ENCODE results near the gene ZFYVE26.
"Not testable (repeated sequence)": the region's sequence is repeated elsewhere in the genome, so short reads cannot be mapped to it uniquely, and the experiment has no call there.

ZFYVE26 gene

DNA sequence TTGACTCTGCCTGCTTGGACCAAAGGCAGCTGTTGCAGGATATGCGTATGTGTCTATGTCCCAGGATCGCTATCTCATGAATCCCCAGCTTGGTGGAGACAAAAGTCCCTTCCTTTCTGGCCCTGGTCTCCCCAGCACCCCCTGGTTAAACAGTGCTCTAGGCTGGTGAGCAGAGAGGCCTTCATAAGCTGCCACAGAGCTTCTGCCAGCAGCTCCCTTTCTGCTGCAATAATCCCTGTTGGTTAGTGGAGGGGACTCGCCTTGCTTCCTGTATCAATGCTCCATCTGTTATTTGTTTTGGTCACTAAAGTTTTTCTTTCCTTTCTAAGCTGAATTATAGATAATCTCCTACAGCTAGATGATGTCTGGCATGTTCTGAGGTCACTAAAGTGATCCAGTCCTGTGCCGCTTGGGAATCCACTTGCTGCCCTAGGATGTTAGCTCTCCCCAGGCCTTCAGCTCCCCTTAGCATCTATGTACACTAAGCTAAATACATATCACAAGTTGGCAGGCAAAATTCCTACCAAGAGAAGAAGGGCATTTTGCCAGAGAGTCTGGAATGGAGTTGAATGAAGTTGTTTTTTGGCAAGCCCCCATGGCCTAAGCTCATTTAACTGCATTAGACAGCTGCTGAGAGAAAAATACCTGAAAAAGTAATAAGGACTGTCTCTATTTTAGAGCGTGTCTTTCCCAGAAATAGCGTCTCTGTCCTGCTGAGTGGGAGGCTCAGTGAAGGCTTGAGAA, 66.9 kb downstream of the ZFYVE26 start:
- no peak for DNase-seq

DNA sequence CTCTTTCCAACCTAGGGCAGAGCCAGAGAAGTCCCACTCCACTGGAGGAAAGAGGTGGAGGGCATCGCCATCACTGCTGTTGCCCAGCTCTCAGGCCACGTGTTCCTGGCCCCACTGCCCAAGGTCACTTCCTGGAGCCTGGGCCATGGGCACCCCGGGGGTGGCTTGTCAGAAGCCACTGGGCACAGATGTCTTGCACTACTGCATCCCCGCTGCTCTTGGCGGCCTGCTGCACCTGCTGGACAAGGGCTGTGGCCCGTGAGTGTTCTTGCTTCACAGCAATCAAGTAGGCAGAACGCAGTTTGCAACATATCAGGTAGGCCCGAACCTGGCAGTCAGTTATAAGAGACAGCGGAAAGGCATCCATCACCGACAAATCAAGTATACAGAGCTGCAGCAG, 68.1 kb downstream of the ZFYVE26 start:
- no peak for DNase-seq

DNA sequence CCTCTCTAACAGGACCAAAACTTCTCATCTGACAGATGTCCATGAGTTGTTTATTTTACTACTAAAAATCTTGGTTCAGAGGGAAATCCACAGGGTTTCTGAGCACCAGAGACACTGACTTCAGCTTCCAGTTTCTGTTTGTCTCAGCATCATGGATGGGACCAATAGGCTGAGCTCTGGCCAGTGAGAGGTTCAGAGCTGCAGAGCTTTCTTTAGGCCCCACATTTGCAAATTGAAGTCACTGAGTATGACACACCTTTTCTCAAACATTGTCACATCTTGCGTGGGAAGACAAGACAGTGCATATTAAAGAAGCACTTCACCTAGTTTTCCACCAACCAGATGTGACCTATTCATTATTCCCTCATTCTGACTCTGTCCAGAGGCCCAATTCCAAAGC, 69.5 kb downstream of the ZFYVE26 start:
- DNase-seq: no peak

DNA sequence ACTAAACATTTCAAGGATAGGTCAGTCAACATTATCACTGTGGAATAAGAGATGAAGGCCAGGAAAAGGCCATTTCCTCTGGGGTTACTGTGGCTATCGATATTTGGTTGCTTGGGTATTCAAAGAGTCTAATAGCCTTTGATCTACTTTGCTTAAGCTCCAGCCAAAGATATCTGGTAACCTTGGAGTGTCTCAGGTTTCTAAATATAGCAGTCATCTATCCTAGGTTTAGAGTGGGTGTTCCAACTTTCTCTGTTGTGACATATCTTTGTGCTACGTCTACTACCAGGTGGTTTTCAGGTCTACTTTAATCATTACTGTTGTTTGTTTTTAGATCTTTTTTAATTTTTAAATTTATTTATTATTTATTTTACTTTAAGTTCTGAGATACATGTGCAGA, 72.3 kb downstream of the ZFYVE26 start:
- no peak for DNase-seq

DNA sequence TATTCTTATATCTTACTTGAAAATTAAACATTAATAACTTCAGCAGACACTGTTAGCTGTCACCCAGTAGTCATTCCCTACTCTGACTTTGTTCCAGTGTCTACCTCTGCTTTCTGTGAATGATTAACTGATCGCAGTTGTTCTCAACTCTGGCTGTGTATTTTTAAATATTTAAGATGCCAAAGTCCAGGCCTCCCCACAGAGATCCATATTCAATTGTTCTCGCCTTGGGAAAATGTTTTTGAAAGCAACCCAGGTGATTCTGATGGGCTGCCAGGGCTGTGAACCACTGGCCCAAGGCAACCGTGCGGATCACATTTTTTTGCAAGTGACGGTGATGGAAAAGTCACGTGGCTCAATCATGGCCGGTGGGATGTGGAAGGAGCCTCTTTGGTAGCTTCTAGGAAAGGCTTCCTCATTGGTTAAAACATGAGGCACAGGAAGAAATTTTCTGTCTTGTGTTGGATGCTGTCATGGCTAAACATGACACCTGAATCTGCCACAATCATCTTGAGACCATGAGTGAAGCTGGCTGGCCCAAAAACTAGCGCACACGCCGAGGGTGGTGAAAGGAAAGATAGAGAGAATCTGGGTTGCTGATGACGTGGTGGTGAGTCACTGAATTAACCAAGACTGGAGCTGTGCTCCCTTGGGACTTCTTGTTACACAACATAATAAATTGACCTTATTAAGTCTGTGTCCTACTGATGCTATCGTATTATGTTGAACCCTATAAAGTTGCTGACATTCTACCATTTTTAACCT, 77.5 kb downstream of the ZFYVE26 start:
- DNase-seq: peak; percentile 27 to 52 (median 30)

DNA sequence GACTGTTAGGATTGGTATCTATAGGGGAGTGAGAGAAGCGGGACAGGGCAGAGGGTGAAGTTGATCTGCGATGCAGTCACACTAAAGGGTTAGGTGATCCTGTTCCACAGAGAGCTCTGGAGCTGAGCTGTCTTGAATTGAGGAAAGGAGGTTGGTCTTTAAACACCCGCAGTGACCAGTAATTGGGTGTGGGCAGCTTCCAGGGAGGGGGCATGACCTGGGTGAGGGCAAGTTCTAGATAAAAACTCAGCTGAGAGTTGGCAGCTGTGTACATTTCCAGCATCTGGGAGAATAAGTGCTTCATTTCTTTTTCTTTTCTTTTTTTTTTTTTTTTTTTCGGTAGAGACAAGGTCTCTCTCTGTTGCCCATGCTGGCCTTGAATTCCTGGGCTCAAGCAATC, 79.6 kb downstream of the ZFYVE26 start:
- DNase-seq: no peak

DNA sequence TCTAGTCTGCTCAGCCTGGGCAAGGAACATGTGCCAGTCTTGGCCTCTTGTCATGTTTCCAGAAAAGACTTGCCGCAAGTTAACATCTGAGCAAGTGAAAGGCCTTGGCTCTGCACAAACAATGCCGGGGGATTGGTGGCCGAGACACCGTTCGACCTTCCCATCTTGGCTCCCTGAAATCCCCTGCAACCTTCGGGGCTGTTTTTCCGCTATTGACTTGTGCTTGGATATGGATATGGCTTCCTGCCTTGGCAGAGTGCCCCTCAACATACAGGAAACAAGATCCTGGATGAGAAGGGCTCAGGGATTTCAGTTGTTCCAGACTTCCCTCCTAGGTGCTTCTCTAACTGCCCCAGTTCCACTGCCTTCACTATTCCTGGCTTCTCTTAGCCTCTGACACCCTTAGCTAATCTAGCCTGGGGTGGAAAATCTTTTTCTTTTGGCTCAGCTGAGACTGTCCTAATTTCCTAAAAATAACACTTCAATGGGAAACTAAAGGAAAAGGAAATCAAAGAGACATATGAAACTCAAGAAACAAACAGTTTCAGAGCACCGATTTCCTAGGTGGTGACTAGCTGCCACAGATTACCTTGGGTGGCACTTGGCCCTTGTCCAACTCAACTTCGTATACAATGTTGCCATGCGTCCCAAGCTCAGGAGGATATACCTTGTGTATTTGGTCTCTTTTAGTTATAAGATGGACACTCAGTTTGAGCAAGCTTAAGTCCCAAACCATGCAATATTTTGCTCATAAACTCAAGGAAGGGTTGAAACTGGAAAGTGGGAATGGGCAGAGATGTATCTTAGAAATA, 80.8 kb downstream of the ZFYVE26 start:
- no peak for DNase-seq

DNA sequence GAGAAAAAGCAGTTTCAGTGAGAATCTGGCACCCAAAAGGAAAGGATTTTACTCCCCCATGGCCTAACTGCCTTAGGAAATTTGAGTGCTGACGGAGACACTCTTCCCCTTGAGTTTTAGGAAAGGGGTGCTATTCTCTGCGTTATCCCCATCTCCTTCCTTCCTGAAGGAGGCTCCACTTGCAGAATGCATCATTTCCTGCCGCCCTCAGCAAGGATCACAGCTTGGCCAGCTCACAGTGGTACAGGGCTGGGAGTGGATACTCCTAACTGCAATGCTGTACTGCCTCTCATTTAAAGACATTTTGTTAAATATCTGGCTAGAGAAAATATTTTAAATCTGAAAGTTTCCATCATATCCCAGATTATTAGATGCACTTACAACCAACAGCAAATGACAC, 81.7 kb downstream of the ZFYVE26 start:
- no peak for DNase-seq

DNA sequence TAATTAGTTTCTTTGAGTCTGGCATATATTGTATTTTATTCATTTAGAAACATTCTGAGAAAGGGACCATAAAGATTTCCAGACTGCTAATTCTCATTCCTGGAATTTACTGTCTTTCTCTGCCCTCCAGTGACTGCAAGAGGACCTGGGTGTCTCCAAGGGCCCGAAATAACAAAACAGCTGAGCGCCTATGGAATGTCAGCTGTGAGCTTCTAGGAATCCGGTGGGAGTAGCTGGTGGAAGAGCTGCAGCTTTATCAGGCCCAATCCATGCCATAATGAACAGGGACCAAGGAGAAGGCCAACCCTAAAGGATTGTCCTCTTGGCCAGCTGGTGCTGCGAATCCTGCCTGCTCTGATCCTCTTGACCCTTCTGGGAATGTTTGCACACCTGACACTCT, 82.8 kb downstream of the ZFYVE26 start:
- no peak for DNase-seq

DNA sequence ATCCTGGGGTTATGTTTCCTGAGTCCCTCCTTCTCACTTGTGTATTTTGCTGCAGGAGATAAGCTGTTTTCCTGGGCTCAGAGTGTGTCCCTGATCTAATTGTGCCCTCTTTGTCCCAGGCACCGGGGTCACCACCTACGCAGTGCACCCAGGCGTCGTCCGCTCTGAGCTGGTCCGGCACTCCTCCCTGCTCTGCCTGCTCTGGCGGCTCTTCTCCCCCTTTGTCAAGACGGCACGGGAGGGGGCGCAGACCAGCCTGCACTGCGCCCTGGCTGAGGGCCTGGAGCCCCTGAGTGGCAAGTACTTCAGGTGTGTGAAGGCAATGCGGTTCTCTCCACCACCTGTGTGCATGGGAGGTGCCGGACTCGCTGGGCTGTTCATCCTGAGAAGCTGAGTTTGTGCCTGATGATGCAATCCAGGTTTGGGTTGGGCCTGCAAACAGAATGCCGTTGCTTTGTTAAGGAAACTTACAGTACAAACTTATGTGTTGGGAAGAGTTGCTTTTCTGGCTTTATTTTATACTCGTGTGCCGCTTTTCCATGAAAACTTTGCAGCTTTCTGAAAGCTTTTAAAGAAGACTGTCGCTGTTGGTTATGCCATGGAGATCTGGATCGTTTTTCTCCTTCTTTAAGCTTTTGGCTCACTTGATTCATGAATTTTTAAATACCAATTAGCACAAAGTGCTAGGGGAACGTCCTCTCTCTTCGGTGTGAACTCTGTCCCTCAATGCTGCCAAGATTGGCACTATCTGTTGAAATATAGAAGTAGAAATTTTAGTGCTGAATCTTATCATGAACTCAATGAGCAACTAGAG, 87.1 kb downstream of the ZFYVE26 start:
- DNase-seq: no peak

DNA sequence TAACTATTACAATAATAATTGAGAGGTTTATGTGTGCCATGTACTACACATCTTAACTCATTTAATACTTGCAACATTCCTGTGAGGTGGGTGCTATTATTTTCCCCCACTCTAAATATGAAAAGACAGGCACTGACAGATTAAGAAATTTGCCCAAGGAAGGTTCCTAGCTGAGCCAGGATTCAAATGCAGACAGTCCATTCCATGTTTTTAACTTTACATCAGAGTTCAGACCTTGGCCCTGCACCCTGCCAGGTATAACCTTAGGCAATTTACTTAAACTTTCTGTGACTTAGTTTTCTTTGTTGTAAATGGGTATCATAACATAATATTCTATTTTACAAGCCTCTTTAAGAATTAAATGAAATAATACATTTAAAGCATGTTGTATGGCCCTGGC, 88.1 kb downstream of the ZFYVE26 start:
- no peak for DNase-seq

DNA sequence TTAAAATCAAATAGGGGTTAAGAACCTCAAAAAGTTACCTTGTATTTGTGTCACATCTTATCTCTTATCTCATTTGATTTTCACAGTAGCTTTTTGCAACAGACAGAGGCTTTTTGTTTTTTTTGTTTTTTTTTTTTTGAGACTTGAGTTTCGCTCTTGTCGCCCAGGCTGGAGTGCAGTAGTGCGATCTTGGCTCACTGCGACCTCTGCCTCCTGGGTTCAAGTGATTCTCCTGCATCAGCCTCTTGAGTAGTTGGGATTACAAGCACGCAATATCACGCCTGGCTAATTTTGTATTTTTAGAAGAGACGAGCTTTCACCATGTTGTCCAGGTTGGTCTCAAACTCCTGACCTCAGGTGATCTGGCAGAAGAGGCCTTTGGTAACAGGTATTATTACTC, 89.0 kb downstream of the ZFYVE26 start:
- no peak for DNase-seq

DNA sequence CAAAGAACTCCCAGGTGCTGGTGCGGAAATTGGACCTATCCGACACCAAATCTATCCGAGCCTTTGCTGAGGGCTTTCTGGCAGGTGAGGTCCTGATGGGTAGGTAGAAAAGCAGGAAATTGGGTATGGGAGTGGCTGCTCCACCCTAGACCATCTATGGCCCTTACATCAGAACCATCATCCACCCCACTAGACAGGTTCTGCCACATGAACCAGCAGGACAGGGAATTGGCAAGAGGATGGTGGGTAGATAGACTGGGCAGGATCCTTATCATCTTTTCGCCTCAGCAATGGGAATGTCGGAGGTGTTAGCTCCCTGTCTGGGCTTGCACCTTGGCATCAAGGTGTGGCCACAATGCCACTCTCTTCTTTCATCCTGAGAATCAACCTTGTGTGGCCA, 91.2 kb downstream of the ZFYVE26 start:
- no peak for DNase-seq

DNA sequence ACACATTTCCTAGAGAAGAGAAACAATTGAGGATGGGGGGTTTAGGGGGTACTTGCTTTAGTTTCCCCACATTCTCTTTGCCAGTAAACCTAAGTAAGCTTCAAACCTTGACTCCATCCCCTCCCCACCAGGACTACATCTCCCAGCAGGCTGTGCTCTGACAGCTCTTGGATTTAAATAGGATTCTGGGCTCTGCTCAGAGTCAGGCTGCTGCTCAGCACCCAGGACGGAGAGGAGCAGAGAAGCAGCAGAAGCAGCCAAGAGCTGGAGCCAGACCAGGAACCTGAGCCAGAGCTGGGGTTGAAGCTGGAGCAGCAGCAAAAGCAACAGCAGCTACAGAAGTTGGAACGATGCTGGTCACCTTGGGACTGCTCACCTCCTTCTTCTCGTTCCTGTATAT, 94.1 kb downstream of the ZFYVE26 start:
- no peak for DNase-seq

DNA sequence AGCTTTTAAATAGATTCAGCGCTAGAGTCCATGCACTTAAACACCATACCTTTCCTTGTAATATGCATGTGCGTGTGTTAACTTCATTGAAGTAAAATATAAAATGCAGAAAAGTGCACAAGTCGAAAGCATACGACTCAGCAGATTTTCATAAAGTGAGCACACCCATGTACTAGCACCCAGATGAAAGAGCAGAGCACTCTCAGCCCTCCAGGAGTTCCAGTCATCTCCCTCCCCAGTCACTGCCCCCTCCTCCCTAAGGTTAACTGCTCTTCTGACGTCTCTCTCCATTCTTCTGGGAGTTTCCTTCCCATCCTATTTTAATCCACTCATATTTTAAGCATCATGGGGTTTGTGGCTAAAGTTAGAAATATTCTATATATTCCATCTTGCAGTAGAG, 94.5 kb downstream of the ZFYVE26 start:
- no peak for DNase-seq

DNA sequence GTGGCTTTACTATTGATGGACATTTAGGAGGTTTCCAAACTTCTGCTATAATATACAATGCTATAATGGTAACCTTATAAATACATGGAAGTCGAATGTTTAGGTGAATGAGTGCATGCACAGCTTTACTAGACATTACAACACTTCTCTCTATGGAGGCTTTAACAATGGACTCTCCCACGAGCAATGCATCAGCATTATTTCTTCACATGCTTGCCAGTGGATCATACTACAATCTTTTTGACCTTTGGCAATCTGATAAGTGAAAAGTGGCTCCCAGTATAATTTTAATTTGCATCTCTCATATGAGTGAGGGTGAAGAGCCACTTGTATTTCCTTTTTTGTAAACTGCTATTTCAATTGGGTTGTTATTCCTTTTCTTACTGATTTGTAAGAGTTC, 96.5 kb downstream of the ZFYVE26 start:
- no peak for DNase-seq

DNA sequence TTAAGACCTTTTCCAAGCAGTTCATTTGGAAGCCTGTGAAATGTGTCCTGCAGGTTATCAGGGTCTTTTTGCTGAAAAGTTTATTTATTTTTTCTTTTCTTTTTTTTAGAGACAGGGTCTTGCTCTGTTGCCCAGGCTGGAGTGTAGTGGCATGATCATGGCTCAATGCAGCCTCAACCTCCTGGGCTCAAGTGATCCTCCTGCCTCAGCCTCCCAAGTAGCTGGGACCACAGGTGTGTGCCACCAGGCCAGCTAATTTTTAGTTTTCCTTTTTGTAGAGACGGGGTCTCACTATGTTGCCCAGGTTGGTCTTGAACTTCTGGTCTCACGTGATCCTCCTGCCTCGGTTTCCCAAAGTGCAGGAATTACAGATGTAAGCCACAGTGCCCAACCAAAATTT, 97.0 kb downstream of the ZFYVE26 start:
- not testable (repeated sequence) for DNase-seq

DNA sequence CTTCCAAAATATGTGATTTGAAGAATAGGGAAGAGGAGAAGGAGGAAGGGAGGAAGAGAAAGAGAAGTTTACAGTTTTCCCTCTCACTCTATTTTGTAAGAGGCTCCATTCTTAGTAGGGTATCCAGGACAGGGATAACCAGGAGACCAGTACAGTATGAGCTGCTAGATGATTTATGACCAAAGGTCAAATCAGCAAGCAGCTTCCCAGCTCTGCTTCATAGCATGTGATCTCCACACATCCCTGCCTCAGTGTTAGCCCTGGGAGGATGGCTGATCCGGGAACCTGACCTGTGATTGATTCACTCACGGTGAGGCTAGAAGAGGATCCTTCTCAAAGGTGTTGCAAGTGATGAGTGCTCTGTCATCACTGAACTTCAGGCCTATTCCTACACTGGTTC, 98.1 kb downstream of the ZFYVE26 start:
- no peak for DNase-seq

DNA sequence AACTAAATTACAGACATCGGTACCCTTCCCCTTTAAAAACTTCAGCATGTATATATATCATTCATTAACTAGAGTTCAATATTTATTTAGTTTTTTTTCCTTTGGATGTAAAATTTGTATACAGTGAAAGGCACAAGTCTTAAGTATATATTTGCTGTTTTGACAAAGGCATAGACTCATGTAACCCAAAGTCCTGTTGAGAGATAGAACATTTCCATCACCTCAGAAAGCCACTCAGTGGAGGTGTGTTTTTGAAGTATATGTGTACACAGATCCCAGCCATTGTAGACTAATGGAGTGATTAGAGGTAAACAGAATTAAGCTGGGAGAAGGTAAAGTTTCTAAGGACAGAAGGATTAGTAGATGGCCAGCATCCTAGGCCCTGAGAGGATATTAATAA, 99.3 kb downstream of the ZFYVE26 start:
- DNase-seq: no peak

DNA sequence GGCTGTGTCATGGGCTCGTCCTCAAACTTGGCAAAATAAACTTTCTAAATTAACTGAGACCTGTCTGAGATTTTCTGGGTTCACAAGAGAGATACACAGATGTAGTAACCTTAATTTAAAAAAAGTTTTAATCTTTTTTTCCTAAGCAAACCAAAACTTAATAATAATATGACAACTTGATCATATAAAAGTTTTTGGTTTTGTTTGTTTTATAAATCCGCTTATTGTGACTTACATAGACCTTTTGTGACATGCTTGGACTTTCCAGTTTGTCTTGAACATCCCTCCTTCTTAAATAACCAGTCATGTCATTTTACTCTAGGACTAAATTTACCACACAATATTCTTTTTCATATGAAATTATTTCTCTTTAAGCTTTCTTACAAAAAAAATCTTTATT, 106.2 kb downstream of the ZFYVE26 start:
- no peak for DNase-seq

DNA sequence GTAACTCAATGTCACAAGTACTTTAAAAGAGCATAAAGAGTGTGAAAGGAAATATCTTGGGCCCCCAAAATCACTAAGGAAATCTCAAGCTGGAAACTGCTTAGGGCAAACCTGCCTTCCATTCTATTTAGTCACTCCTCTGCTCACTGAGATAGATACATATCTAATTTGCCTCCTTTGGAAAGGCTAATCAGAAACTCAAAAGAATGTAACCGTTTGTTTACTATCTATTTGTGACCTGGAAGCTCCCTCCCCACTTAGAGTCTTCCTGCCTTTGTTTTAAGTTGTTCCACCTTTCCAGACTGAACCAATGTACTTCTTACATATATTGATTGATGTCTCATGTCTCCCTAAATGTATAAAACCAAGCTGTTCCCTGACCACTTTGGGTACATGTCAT, 106.6 kb downstream of the ZFYVE26 start:
- not testable (repeated sequence) for DNase-seq

DNA sequence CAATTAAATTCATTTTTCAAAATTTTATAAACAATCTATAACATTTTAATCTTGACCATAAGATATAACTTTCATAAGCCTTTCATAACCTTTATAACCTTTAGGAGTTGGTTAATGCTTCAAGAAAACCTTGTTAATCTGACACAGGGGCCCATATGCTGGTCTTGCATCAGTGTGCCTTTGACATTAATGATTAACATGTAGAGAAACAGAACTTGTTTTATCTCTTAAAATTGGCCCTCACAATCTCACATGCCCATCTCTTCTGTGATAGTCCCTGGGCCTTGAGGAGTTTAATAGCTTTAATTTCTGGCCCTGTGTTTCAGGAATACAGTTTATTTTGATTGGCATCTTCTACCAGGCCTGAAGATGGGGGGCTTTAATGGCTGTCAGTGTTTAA, 107.0 kb downstream of the ZFYVE26 start:
- not testable (repeated sequence) for DNase-seq

DNA sequence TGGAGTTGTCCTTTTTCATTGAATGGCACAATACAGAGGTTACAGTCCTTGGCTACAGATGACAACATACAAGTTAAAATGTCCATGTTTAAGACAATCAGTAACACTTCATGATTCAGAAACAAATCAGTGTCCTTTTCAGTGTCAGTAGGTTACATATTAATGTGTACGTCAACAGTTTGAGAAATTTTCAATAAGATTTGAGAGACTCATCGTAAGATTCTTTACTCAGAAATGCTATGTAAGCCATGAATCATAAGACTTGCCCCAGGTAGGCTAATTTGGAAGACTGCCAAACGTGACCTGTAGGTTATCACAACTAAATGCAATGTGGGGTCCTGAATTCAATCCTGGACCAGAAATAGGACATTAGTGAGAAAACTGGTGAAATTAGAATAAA, 111.2 kb downstream of the ZFYVE26 start:
- no peak for DNase-seq
